Lower leg skin (tissue), 4 donors: ENCODE results near the gene RANBP3. TPM values are rescaled to one million over a fixed set of nuclear protein-coding genes. Genes with fewer than 3 reads are reported as not detected.
"Not testable (repeated sequence)": the region's sequence is repeated elsewhere in the genome, so short reads cannot be mapped to it uniquely, and the experiment has no call there.

Experiments
- DNase-seq, 2 donors: peaks; one replicate each; pipeline ENCODE4 v3.0.0-alpha.2; 2019; ENCODE audit warnings: low spot score in 2 of 2
- H3K4me3 ChIP-seq: fragments of 200-600 bp; sonication (generic); 2 replicates; pipeline ENCODE4 v1.5.1; 2017; ENCODE audit warnings: mild to moderate bottlenecking, low read depth; ENCODE audit not compliant: poor library complexity, severe bottlenecking
- CTCF ChIP-seq, 3 donors: fragments of 450-650 bp; IDR thresholded peaks; one replicate each; pipeline ENCODE4 v1.5.1; 2016; ENCODE audit warnings: antibody characterized with exemption in 3 of 3, mild to moderate bottlenecking in 3 of 3, moderate library complexity in 2 of 3
- POLR2A ChIP-seq, 2 donors: fragments of 450-650 bp; IDR thresholded peaks; one replicate each; pipeline ENCODE4 v1.6.1; 2016 to 2017; ENCODE audit warnings: antibody characterized with exemption in 2 of 2, mild to moderate bottlenecking in 1 of 2, moderate library complexity in 1 of 2
- WGBS, 2 donors: methylation state at CpG; one replicate each; pipeline ENCODE4 v1.1.5; 2018; 5-methylcytosine and 5-hydroxymethylcytosine counted together
- intact Hi-C: fragments of 100-400 bp; cut with DNase I; formaldehyde crosslinking; loops from one replicate; pipeline ENCODE4 v1.15.0; 2023; ENCODE audit warnings: low total_unique reads
- total RNA-seq, 4 donors: library from RNA; depleted of rRNA; stranded (reverse); fragments of >200 nt; gene quantifications; one replicate each; pipeline ENCODE4 v1.1.0, GENCODE V29; 2016

RANBP3 gene
- total RNA-seq, 4 donors from 2014 or later = 57.2 to 116 (median 72.0) TPM

- TF ChIP-seq CTCF (IDR thresholded peaks at IDR 0.05) (no peak), POLR2A (IDR thresholded peaks at IDR 0.05) (no peak)
- DNase-seq = no peak
- no peak overlapping the region for H3K4me3 ChIP-seq
- WGBS, 2 donors = 68% methylated on average over 4 of the region's 4 CpGs
- intact Hi-C loops = no loop called here
These were observed 86.4 kb downstream of the RANBP3 start for GRCh38 chr19:5891572-5891937.

- WGBS, 2 donors = 31 to 45% methylated on average over 10 of the region's 10 CpGs
- no peak for DNase-seq
- no peak overlapping the region for H3K4me3 ChIP-seq
- intact Hi-C loops = no loop called here
- no peak for TF ChIP-seq POLR2A (IDR thresholded peaks at IDR 0.05)
- no peak for TF ChIP-seq CTCF (IDR thresholded peaks at IDR 0.05)
These were observed 87.8 kb downstream of the RANBP3 start for GRCh38 chr19:5890099-5890498.

- no peak for TF ChIP-seq POLR2A (IDR thresholded peaks at IDR 0.05)
- TF ChIP-seq CTCF (IDR thresholded peaks at IDR 0.05) = no peak
- intact Hi-C loops = no loop called here
- DNase-seq = no peak
- WGBS, 2 donors = 39 to 41% methylated on average over 17 of the region's 17 CpGs
- H3K4me3 ChIP-seq = no peak overlapping the region
These were observed 88.5 kb downstream of the RANBP3 start for GRCh38 chr19:5889288-5889971.

- H3K4me3 ChIP-seq, intact Hi-C loops, DNase-seq: not testable (repeated sequence)
- 56 to 57% methylated on average over 11 of the region's 11 CpGs for whole genome bisulfite sequencing, 2 donors
These were observed 93.7 kb downstream of the RANBP3 start for GRCh38 chr19:5884065-5884811.

- H3K4me3 ChIP-seq, DNase-seq, intact Hi-C loops: not testable (repeated sequence)
- 58 to 69% methylated on average over 13 of the region's 13 CpGs for WGBS, 2 donors
These were observed 94.6 kb downstream of the RANBP3 start for GRCh38 chr19:5883157-5883873.

GRCh38 chr19:5882421-5882968 is 95.4 kb downstream of the RANBP3 start:
- WGBS, 2 donors = 61 to 64% methylated on average over 9 of the region's 9 CpGs
- H3K4me3 ChIP-seq = no peak overlapping the region
- no peak for TF ChIP-seq CTCF (IDR thresholded peaks at IDR 0.05)
- TF ChIP-seq POLR2A (IDR thresholded peaks at IDR 0.05) = no peak
- DNase-seq = no peak
- intact Hi-C loops = no loop called here
